ENCODE results near the gene MMP23B. TPM values are rescaled to one million over a fixed set of nuclear protein-coding genes. Genes with fewer than 3 reads are reported as not detected.
"Not testable (repeated sequence)": the region's sequence is repeated elsewhere in the genome, so short reads cannot be mapped to it uniquely, and the experiment has no call there.

Gene MMP23B
- total RNA-seq, 2 donors from 2014 or later: 3.0 to 5.8 TPM

- no peaks in the 10 kb centered on the region for H3K27me3 ChIP-seq
- no peak for DNase-seq
- no peak overlapping the region for H3K27ac ChIP-seq
- no peak for TF ChIP-seq CTCF (IDR thresholded peaks at IDR 0.05)
- H3K4me3 ChIP-seq: no peak overlapping the region
- intact Hi-C loops (cut with DNase I): no loop called here
- H3K36me3 ChIP-seq: peaks cover 8% of the 10 kb centered on the region
- H3K9ac ChIP-seq (ENCODE audit: low read depth in 2 of 2, low read length in 2 of 2): no peak overlapping the region
- H3K9me3 ChIP-seq: no peaks in the 10 kb centered on the region
- H3K4me1 ChIP-seq: no peaks in the 10 kb centered on the region
Measured at GRCh38 chr1:1671365-1672119, 39.6 kb downstream of the MMP23B start.

GRCh38 chr1:1672181-1672965 lies 40.4 kb downstream of the MMP23B start:
- no peaks in the 10 kb centered on the region for H3K9me3 ChIP-seq
- H3K27me3 ChIP-seq: no peaks in the 10 kb centered on the region
- no peak overlapping the region for H3K27ac ChIP-seq
- DNase-seq: no peak
- H3K4me3 ChIP-seq: no peak overlapping the region
- intact Hi-C loops (cut with DNase I): no loop called here
- no peaks in the 10 kb centered on the region for H3K4me1 ChIP-seq
- TF ChIP-seq CTCF (IDR thresholded peaks at IDR 0.05): no peak
- H3K36me3 ChIP-seq: peaks cover 8% of the 10 kb centered on the region
- H3K9ac ChIP-seq (ENCODE audit: low read depth in 2 of 2, low read length in 2 of 2): no peak overlapping the region

- H3K27ac ChIP-seq: not testable (repeated sequence)
Measured at GRCh38 chr1:1674806-1675205, 42.8 kb downstream of the MMP23B start.

GRCh38 chr1:1675218-1675617 lies 43.2 kb downstream of the MMP23B start:
- intact Hi-C loops (cut with DNase I); H3K36me3 ChIP-seq; DNase-seq; H3K4me3 ChIP-seq; H3K9me3 ChIP-seq; H3K4me1 ChIP-seq; H3K9ac ChIP-seq (ENCODE audit: low read depth in 2 of 2, low read length in 2 of 2); H3K27me3 ChIP-seq; H3K27ac ChIP-seq: not testable (repeated sequence)

More at GRCh38 chr1:1674806-1675205, 42.8 kb downstream of the MMP23B start:
- H3K27me3 ChIP-seq; H3K9me3 ChIP-seq; H3K36me3 ChIP-seq; intact Hi-C loops (cut with DNase I); DNase-seq; H3K9ac ChIP-seq (ENCODE audit: low read depth in 2 of 2, low read length in 2 of 2); H3K4me3 ChIP-seq; H3K4me1 ChIP-seq: not testable (repeated sequence)

GRCh38 chr1:1676087-1676486 lies 44.1 kb downstream of the MMP23B start:
- H3K9ac ChIP-seq (ENCODE audit: low read depth in 2 of 2, low read length in 2 of 2); DNase-seq; H3K4me1 ChIP-seq; H3K4me3 ChIP-seq; H3K36me3 ChIP-seq; H3K27ac ChIP-seq; H3K27me3 ChIP-seq; intact Hi-C loops (cut with DNase I); H3K9me3 ChIP-seq: not testable (repeated sequence)

- DNase-seq: peak; percentile 47
- TF ChIP-seq CTCF (IDR thresholded peaks at IDR 0.05): no peak
- no peaks in the 10 kb centered on the region for H3K27me3 ChIP-seq
- peak overlapping the region; percentile 55 to 87 for H3K9ac ChIP-seq (ENCODE audit: low read depth in 2 of 2, low read length in 2 of 2)
- H3K27ac ChIP-seq: peak overlapping the region; percentile 80
- H3K4me1 ChIP-seq: peaks cover 10% of the 10 kb centered on the region
- peak overlapping the region; percentile 4 for H3K4me3 ChIP-seq
- H3K9me3 ChIP-seq: no peaks in the 10 kb centered on the region
- no peaks in the 10 kb centered on the region for H3K36me3 ChIP-seq
- intact Hi-C loops (cut with DNase I): no loop called here
Measured at GRCh38 chr1:1677718-1678580, 46.0 kb downstream of the MMP23B start.
